Hepatocyte (in vitro differentiated cells): Measurements from ENCODE around the gene CRY1.

ENCODE experiments used
- CTCF ChIP-seq: fragments of 200-600 bp; sonication (generic); IDR thresholded peaks from 2 replicates; pipeline ENCODE4 v1.5.1; 2016; ENCODE audit warnings: antibody characterized with exemption, mild to moderate bottlenecking; ENCODE audit not compliant: poor library complexity
- EZH2 ChIP-seq: fragments of 200-600 bp; sonication (generic); IDR thresholded peaks from 2 replicates; pipeline ENCODE4 v1.6.1; 2016; ENCODE audit warnings: antibody characterized with exemption, mild to moderate bottlenecking, borderline replicate concordance
- EZH2phosphoT487 ChIP-seq: fragments of 200-600 bp; sonication (generic); IDR thresholded peaks from one replicate; pipeline ENCODE4 v1.6.1; 2018; ENCODE audit warnings: antibody characterized with exemption, mild to moderate bottlenecking, low read depth, moderate library complexity; ENCODE audit not compliant: unreplicated experiment, severe bottlenecking

- no peak for TF ChIP-seq CTCF
- TF ChIP-seq EZH2, result no peak
- TF ChIP-seq EZH2phosphoT487, result no peak
Observed at GRCh38 chr12:107026806-107027635, 66.3 kb downstream of the CRY1 start.
